Posterior cingulate gyrus (tissue), 11 donors: ENCODE data around the gene SNED1.

Experiments
- DNase-seq, 10 donors: peaks; one replicate each; pipeline versions ENCODE4 v3.0.0 to v3.0.0-alpha.2; 2020 to 2021; ENCODE audit warnings: mixed read lengths in 3 of 10
- intact Hi-C: fragments of 100-400 bp; cut with DNase I; formaldehyde crosslinking; loops from one replicate; pipeline ENCODE4 v1.15.1; 2023

The SNED1 gene

DNA sequence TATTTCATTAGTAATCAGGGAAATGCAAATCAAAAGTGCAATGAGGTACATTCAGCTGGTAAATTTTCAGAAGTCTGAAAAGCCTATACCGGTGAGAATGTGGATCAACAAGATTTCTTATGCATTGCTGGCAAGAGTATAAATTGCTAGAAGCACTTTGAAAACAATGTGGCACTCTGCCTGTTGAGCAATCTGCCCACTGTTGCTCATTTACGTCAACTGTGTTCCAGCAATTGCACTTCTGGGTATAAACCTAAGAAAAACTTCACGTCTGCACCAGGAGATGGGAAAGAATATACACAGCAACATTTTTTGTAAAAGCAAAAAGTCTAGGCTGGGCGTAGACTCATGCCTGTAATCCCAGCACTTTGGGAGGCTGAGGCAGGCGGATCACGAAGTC lies 62.9 kb downstream of the SNED1 start:
- intact Hi-C loops: no loop called here
- peak in 3 of 10 donors; percentile 7 to 43 (median 10) for DNase-seq

DNA sequence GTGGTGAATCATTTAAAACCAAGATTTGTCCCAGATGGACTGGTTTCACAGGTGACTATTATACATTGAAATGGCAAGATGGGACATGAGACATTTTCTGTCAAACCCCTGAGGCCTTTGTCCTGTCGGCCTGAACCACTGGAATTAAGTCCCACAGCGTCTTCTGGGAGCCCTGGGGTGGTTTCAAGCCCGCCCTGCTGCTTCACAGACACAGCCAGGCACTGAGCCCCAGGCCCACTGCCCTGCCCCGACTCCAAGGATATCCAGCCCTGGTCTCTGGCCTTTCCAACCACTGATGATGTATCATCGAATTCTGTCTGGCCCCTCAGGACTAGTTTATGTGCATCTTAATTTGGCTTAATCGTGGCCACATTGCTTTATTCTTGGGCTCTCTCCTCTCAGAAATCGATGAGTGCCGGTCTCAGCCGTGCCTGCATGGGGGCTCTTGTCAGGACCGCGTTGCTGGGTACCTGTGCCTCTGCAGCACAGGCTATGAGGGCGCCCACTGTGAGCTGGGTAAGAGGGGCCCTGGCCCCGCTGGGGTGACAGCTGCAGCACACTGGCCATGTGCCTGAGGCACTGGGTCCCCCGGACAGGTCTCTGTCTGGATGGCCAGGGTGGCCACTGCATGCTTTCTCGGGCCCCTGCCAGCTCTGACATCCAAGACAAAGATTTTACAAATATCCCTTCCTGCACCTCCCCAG lies 64.1 kb downstream of the SNED1 start:
- peak in 2 of 10 donors; percentile 62 to 83 for DNase-seq
- intact Hi-C loops: no loop called here

DNA sequence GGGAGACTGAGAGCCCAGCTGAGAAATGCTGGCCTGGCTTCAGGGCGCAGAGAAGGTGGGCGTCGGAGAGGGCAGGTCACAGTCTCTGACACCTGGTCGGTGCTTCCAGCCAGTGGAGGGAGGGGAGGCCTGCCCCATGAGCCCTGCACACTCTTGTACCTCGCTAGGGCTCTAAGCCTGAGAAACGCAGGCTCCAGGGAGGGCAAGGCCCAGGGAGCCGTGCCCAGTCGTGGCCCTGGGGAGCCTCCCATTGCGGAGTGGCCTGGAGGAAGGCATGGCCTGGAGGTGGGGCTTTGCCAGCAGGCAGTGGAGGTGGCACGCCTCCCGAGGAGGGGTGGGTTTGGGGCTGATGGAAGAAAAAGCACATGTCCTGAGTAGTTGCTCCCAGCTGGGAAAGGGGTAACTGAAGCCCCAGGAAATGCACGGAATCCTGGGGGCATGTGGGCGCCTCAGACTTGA lies 64.7 kb downstream of the SNED1 start:
- peak in 2 of 10 donors; percentile 60 to 80 for DNase-seq
- intact Hi-C loops: no loop called here

DNA sequence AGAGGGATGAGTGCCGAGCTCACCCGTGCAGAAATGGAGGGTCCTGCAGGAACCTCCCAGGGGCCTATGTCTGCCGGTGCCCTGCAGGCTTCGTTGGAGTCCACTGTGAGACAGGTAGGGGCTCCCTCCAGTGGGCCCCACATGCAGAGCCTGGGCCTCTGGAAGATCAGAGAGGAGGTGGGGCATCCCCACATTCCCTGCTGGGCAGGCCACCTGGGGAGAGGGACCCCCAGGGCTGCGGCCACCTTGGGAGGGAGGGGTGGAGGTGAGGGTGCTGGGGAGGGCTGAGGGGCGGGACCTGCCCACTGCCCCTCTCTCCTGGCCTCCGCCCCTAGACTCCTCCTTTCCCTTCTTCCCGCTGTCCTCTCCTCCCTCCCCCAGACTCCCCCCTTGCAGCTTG lies 65.2 kb downstream of the SNED1 start:
- peak in 2 of 10 donors; percentile 60 to 82 for DNase-seq
- intact Hi-C loops: no loop called here

DNA sequence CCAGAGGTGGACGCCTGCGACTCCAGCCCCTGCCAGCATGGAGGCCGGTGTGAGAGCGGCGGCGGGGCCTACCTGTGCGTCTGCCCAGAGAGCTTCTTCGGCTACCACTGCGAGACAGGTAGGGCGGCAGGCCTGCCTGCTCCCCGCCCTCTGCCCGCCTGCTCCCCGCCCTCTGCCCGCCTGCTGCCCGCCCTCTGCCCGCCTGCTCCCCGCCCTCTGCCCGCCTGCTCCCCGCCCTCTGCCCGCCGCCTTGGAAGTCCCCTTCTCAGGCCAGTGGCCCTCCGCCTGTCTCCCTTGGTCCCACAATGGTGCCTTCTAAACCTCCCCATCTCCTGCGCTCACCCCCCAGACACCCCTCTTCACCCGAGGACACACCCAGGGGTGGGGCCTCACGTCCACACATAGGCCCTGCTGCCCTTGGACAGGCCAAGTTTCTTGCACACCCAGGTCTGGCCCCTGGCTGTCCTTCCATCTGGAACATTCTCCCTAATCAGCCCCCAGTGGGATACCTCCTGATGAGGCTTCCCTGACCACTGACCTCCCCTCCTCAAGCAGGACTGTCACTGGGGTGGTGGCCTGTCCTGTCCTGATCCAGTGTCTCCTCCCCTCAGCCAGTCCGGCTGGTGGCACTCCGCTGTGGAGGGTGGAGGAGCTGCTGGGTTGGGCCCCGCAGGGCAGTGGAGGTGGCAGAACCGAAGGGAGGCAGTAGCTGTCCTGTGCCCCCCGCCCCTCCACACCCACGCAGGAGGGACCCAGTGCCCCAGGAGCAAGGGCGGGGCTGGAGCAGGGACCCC lies 65.8 kb downstream of the SNED1 start:
- DNase-seq: peak in 2 of 10 donors; percentile 72 to 74
- intact Hi-C loops: no loop called here

DNA sequence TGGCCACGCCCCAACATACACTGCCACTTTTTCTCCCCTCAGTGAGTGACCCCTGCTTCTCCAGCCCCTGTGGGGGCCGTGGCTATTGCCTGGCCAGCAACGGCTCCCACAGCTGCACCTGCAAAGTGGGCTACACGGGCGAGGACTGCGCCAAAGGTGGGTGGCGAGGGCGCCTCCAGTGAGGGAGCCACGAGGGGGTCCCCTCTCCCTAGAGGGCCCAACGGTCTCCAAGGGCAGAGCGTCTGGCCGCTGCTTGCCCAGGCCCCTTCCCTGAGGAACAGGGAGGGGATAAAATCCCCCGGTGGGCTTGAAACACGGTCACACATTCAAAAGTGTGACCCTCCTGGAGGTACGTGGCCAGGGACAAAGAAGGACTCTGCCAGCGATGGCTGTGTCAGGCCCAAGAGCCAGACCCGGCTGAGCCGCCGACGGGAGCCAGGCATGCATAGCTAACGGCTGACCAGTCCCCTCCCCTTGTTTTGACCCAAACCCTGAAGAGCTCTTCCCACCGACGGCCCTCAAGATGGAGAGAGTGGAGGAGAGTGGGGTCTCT lies 66.5 kb downstream of the SNED1 start:
- DNase-seq: peak in 2 of 10 donors; percentile 51 to 74

DNA sequence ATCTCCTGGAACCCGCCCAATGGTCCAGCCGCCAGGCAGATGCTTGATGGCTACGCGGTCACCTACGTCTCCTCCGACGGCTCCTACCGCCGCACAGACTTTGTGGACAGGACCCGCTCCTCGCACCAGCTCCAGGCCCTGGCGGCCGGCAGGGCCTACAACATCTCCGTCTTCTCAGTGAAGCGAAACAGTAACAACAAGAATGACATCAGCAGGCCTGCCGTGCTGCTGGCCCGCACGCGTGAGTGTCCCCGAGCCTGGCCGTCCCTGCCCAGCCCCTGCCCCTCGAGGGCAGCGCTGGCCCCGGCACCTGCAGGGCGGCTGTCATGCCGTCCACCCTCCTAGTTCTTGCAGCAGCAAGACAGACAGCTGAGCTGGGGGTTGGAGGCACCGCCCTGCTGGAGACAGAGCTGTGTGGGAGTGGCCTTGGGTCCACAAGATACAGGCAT lies 67.0 kb downstream of the SNED1 start:
- DNase-seq: peak in 1 of 10 donors; percentile 81
- intact Hi-C loops: no loop called here

More for the DNA sequence above, 66.5 kb downstream of the SNED1 start:
- intact Hi-C loops: no loop called here

DNA sequence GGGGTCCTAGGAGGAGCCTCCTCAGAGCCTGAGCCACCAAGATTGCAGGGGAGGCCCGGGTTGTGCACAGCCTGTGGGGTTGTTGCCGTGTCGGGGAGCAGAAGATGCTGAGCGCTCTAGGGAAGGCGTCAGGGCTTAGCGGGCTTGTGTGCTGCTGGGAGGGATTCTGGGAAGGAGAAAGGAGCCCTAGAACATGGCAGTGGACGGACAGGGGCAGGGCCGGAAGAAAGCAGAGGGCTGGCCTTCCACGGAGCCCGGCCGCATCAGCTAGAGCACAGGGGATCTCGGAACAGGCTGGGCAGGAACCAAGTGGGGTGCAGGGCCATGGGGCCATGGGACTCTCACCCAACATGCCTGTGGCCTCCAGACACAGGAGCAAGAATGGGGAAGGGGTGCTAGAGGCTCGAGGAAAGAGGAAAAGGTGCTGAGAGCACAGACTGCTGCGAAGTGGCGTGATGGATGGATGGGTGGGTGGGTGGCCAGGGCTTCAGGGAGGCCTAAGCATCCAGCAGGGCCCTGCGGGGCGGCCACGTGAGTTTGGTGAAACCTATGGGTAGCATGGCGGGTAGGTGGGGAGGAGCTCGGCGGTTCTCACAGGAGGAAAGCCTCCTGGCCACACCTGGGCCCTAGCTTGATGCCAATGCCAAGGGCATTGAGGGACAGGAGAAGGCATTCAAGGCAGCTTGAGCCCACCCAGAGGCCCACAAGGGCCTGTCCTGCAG lies 67.9 kb downstream of the SNED1 start:
- intact Hi-C loops: no loop called here
- DNase-seq: peak in 2 of 10 donors; percentile 59 to 77

DNA sequence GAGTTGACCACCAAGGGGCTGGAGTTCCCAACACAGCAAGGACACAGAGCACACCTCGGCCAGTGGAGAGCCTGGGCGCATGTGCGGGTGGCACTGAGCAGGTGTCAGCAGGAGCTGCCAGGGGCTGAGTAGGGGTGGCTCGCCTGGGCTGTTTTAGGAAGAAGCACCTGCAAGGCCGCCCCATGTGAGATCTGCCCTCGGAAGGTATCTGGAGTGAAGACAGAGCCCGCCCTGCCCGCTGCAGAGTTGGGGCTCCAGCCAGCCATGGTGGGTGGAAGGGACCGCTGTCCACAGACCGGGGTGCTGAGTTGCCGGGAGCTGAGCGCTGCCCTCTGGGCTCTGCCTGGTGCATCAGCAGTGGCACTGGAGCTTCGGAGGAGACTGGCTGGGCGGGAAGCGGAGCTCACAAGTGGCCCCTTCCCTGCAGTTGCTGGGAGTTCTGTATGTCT lies 68.5 kb downstream of the SNED1 start:
- intact Hi-C loops: no loop called here

DNA sequence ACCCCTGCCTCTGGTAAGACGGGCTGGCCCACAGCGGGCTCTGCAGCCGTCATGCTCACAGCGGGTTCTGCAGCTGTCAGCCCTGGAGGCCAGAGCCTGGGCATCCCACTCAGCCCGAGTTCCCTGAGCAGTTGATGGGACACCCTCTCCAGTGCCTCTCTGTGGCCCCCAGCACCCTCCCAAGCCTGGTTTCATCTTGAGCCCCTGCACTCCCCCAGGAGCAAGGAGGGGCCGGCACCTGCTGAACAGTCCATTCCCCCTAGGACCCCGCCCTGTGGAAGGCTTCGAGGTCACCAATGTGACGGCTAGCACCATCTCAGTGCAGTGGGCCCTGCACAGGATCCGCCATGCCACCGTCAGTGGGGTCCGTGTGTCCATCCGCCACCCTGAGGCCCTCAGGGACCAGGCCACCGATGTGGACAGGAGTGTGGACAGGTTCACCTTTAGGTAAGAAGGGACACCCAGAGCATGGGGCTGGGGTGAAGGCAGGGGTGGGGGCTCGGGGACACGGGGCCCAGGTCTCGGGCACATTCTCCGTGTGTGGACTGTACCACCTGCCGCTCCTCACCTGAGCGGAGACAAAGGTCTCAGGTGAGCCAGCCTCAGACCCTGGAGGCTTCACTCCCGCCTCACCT lies 69.2 kb downstream of the SNED1 start:
- intact Hi-C loops: no loop called here
- DNase-seq: peak in 2 of 10 donors; percentile 79 to 80

More for the DNA sequence above, 68.5 kb downstream of the SNED1 start:
- DNase-seq: peak in 1 of 10 donors; percentile 75

DNA sequence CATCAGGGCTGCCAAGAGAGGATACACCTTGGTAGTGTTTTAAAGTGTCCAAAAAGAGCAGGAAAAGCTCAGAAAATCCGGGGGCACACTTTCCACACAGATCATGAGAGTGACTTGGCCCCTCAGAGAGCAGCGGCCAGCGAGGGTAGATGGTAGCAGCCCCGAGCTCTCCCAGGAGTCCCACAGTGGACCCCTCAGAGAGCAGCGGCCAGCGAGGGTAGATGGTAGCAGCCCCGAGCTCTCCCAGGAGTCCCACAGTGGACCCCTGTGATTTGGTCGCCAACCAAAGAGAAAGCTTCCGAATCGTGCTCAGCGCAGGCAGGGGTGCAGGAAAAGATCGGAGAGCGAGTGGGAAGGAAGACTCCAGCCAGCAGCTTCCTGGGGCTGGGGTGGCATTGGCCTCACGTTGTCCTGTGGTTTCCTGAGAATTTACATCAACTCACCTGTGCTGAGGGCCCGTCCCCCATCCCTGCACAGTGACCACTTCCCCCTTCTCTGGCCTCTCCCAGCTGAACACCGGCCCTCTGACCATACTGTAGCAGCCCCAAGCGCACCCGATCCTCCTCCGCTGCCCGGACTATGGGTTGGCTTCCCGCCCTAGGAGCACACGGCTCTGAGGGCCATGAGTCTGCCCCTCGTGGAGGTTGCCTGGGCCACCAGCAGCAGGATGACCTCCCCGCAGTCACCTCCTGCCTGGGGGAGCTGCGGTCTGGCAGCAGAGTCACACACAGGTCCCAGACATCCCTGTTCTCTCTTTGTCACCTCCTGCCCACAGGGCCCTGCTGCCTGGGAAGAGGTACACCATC lies 69.9 kb downstream of the SNED1 start:
- DNase-seq: peak in 1 of 10 donors; percentile 69

DNA sequence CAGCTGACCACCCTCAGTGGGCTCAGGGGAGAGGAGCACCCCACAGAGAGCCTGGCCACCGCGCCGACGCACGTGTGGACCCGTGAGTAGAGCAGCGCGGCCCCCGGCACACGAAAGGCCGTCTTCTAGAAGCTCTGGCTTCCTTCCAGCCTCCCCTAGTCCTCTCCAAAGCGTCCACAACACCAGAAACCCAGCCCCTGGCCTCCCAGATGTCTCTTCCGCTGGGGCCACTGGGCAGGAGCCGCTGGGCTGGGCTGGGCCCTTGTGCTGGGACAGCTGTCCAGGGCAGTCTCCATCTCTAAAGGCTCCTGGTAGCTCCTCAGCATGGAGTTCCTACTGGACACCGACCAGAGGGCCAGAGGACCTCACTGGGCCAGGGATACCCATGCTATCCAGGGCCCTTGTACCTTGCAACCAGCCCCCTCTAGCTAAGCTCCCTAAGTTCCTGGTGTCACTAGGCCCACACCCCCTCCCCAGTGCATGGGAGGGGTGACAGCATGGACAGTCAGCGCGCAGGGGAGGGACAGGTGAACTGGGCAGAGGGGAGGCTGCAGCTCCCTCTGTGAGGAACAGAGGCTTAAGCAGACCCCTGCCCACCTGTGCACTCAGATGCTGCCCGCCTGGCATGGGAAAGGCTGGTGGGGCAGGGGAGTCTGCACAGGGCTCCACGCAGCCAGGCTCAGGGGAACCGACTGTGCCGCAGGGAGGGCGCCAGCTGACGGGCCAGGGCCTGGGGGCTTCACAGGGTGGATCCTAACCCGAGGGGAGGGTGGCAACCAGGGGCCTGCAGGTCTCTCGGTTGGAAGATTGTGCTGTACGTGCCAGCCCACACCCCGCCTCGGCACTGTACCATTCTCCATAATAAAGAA lies 70.8 kb downstream of the SNED1 start:
- intact Hi-C loops: no loop called here
- peak in 1 of 10 donors; percentile 73 for DNase-seq

More for the DNA sequence above, 69.9 kb downstream of the SNED1 start:
- intact Hi-C loops: no loop called here

DNA sequence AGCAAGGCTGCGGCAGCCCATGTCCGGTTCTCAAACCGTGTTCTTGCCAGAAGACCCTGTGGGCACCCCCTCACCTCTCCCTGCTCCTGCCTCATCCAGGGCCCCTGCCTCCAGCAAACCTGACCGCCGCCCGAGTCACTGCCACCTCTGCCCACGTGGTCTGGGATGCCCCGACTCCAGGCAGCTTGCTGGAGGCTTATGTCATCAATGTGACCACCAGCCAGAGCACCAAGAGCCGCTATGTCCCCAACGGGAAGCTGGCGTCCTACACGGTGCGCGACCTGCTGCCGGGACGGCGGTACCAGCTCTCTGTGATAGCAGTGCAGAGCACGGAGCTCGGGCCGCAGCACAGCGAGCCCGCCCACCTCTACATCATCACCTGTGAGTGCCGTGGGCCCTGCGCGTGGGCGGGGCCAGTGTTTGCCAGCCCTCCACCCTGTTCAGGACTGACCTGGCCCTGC lies 71.4 kb downstream of the SNED1 start:
- peak in 3 of 10 donors; percentile 69 to 82 (median 82) for DNase-seq
- intact Hi-C loops: loop anchor here (10.0 kb wide), 1 partner anchor 145 kb away; no protein-coding TSS in a partner anchor

DNA sequence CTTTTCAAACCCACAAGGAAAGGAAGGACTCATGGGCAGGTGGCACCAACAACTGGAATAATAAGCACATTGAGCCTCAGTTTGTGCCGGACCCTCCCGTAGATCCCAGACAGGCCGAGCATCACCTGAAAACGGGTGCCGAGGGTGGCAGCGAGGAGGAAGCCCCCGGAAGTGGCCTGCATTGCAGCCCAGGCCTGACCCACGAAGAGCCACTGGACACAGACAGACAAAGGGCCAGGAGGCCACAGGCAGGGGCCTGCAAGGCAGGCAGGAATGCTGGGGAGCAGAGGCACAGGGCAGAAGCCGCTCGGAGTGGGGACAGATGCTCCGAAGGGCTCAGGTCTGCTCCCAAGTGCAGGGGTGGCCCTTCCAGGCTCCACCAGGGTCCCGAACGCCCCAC lies 71.9 kb downstream of the SNED1 start:
- intact Hi-C loops: loop anchor here (10.0 kb wide), 1 partner anchor 144 kb away; no protein-coding TSS in a partner anchor
- no peak for DNase-seq

DNA sequence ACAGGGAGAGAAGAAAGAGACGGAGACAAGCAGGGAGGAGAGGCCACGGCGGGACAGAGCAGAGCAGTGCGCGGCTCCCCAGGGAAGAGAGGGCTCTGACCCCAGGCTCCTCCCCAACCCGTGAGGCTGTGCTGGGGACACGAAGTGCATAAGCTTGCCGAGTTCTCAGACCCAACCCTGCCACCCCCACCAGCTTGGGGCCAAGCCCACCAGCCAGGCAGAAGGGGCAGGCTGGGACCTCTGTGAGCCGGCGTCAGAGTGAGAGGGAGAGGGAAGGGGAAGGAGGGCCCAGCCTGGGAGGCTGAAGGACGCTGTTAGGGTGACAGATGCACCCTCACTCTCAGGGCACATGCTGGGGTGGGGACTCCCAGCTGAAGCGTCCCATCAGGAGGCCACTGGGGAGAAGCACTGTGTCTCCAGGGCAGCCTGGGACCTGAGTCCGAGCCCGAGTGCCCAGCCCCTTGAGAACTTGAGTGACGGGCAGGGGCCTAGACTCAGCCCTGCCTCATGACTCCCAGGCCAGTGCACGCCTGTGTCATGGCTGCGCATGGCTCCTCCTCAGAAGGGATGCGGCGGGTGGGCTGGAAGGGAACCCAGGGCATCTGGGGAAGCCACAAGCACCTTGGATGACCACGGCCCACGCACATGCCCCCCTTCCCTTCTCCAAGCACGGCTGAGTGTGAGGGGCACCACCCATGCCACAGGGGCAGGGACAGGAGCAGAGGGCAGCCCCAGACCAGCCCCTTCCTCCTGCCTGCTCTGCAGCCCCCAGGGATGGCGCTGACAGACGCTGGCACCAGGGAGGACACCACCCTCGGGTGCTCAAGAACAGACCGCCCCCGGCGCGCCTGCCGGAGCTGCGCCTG lies 72.6 kb downstream of the SNED1 start:
- DNase-seq: peak in 2 of 10 donors; percentile 68 to 74
- intact Hi-C loops: loop anchor here (10.0 kb wide), 1 partner anchor 144 kb away; no protein-coding TSS in a partner anchor

DNA sequence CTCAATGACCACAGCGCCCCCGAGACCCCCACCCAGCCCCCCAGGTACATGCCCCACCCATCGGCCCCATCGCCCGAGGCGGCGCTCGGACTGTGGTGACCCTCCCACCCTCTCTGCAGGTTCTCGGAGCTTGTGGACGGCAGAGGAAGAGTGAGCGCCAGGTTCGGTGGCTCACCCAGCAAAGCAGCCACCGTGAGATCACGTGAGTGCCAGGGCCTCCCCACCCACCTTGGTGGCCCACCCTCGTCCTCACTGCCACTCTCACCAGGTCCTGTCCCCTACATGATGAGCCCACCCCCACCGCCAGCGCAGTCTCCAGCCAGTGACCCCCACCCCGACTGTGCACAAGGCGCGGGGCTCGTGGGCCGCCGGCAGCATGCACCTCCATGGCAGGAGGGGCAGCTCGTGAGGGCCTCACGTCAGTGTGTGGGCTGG lies 73.3 kb downstream of the SNED1 start:
- intact Hi-C loops: loop anchor here (10.0 kb wide), 1 partner anchor 143 kb away; no protein-coding TSS in a partner anchor
- peak in 2 of 10 donors; percentile 3 to 82 for DNase-seq
